ENCODE measurements around the gene SNRNP27.
"Not testable (repeated sequence)": the region's sequence is repeated elsewhere in the genome, so short reads cannot be mapped to it uniquely, and the experiment has no call there.

SNRNP27 gene

DNA sequence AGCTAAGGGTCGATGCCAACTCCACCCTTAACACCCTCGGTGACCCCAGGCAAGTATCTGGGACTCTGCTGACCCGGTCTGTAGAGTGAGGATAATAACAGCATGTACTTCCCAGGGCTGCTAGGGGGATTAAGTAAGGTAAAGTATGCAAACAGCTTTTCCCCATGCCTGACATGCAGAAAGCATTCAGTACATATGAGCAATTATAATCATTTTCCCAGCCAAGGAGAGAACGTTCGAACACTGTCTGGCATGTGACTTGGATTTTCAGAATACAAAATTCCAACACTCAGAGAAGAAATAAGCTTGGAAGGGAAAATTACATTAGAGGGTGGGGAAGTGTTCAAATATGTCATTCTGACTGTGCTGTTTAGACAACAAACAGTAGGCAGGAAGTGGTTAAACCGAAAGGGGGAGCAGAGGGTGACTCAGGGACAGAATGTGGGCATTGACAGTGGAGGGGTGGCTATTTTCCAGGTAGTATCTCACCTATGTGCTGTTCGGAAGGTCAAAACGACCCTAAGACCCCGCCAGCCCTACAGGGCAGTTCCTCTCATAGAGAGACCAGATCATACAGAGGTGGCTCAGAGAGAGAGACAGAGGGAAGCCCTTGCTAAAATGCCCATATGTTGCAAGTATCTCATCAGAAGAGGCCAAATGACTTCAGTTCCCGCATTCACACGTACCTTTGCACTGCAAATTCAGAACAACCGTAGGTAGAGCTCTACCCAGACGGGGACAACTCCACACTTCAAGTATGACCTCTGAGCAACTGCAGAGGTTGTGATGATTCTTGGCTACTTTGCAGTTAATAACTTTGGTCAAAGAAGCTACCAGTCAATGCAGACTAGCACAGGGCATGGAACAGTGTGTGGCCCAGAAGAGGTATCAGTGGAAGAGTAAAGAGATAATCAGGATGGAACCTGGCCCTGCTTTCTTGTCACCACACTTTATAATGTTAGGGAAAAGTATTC lies 52.9 kb downstream of the SNRNP27 start:
- H3K4me1 Mint-ChIP-seq, result peaks cover 46% of the 10 kb centered on the region
- peaks cover 33% of the 10 kb centered on the region for H3K36me3 Mint-ChIP-seq
- peak overlapping the region; percentile 92 for H3K27ac Mint-ChIP-seq
- H3K27me3 Mint-ChIP-seq, result no peaks in the 10 kb centered on the region
- no peaks in the 10 kb centered on the region for H3K9me3 Mint-ChIP-seq
- CTCF ChIA-PET, result interaction anchor here (0.6 to 1.6 kb wide), 3 partner anchors 32 to 122 kb away, joined by 3 to 7 read pairs (median 4); partner anchors contain the start of gene MXD1
- H3K4me3 Mint-ChIP-seq, result peak overlapping the region; percentile 8
- DNase-seq, result peak; percentile 77

DNA sequence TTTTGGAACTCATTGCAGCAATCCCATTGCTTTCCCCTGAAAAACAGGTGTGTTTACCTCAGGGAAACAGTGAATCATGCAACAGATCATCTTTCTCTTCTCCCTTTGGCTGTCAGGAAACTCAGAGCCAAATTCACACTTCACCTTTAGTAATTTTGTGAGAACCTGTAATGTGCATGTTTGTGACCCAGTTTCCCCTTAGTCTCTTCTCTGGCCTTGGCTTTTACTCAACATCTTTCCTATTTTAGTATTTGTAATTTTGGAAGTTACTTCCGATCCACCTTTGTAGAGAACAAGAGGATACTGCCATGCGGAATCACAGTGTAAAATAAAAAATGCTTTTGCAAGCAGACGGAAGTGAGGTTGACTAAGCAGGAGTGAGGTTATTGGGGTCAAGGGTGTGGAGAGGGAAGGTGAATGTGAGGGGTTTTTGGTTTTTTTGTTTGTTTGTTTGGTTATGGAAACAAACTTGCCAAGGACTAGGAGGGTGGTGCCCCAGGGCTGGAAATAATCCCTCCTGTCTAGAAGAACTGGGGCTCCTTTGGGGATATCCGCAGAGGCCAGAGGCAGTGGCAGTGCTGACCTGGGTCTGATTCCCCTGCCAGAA lies 53.7 kb downstream of the SNRNP27 start:
- CTCF ChIA-PET, result interaction anchor here (1.5 kb wide), 1 partner anchor 121 kb away, joined by 7 read pairs; no protein-coding TSS in a partner anchor
- Mint-ChIP-seq H3K9me3 (no peaks in the 10 kb centered on the region), H3K4me1 (peaks cover 46% of the 10 kb centered on the region), H3K27ac (peak overlapping the region; percentile 92), H3K36me3 (peaks cover 25% of the 10 kb centered on the region), H3K4me3 (no peak overlapping the region), H3K27me3 (peaks cover 4% of the 10 kb centered on the region)
- no peak for DNase-seq

DNA sequence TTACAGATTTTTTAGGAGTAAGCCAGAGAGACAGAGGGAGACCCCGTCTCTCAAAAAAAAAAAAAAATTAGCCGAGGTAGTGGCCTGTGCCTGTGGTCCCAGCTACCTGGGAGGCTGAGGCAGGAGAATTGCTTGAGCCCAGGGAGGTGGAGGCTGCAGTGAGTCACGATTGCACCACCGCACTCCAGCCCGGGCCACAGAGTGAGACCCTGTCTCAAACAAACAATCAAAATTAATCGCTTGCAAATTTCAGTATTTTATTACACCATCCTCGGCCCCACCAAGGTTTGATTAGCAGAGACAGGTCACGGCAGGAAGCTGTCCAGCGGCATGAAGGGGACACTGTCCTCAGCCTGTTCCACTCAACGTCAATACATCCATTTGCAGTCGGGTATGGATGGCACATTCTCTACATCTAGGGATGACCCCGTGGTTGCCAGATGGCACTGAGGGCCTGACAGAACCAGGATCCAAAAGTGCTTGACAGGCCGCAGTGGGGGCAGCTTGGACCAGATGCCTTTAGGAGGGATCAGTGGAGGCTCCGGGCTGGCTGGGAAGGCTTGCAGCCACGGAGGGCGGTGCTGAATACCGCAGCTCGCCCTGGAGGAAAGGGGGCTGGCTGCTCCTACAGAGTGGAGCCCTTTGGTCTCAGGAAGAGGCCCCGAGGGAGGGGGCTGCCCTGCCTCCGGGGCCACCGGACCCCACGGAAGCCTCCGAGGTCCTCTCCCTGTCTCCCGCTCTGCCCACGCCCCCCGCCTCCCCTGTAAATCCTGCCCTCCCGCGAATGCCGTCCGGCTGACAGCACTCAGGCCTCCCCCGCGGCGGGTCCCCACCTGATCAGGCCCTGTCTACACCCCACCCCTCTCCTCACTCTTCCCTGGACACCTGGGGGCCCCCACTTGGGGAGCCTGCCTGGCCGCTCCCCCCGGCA lies 54.5 kb downstream of the SNRNP27 start:
- no peak for DNase-seq
- H3K36me3 Mint-ChIP-seq, result peaks cover 19% of the 10 kb centered on the region
- peaks cover 43% of the 10 kb centered on the region for H3K4me1 Mint-ChIP-seq
- H3K4me3 Mint-ChIP-seq, result no peak overlapping the region
- CTCF ChIA-PET, result interaction anchor here (1.5 kb wide), 1 partner anchor 120 kb away, joined by 7 read pairs; no protein-coding TSS in a partner anchor
- H3K27ac Mint-ChIP-seq, result no peak overlapping the region
- no peaks in the 10 kb centered on the region for H3K9me3 Mint-ChIP-seq
- H3K27me3 Mint-ChIP-seq, result peaks cover 10% of the 10 kb centered on the region

DNA sequence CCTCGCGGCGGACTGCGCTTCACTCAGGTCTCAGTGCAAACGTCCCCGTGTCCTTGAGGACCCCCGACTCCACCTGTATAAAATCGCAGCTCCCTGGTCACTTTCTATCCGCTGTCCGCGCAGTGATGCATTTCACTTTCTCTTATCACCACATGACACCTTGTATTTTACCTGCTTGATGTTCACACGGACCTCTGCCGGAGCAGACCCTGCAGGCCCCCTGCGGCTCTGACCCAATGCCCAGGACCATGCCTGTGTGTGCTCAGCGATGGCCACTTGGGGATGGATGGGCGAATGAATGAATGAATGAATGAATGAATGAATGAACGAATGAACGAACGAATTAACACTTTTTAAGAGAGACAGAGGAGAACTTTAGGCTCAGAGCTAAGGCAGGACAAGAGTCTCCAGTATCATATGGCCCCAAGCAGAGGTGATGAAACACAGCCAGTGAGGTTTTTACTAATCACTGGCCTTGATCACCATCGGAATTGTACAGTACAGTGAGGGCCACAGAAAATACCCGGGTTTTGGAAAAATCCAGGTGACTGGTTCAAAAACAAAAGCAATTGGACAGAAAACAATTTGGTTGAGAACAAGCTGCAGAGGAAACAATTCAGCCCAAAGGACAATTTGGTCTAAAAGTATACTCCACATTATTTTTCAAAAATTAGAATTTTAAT lies 55.3 kb downstream of the SNRNP27 start:
- Mint-ChIP-seq H3K9me3 (no peaks in the 10 kb centered on the region), H3K4me1 (peaks cover 40% of the 10 kb centered on the region)
- CTCF ChIA-PET, result no interaction called here

DNA sequence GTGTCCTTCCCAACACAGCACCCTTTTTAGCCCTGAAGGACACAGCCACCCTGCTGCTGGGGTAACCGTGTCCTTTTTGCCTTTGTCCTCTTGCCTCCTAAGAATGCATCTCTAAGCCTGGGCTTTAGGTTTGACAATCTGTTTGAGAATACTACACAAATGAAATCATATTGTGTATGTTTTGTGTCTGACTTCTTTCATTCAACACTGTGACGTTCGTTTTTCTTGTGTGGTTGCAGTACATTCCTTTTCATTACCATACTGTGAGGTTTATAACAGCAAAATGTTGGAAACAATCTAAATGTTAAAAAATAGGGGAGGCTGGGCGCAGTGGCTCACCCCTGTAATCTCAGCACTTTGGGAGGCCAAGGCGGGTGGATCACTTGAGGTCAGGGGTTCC lies 56.5 kb downstream of the SNRNP27 start:
- H3K4me1 Mint-ChIP-seq, result peaks cover 29% of the 10 kb centered on the region
- no peak overlapping the region for H3K27ac Mint-ChIP-seq
- no peak for DNase-seq
- peaks cover 6% of the 10 kb centered on the region for H3K36me3 Mint-ChIP-seq
- peaks cover 24% of the 10 kb centered on the region for H3K27me3 Mint-ChIP-seq
- no peaks in the 10 kb centered on the region for H3K9me3 Mint-ChIP-seq
- H3K4me3 Mint-ChIP-seq, result no peak overlapping the region
- CTCF ChIA-PET, result no interaction called here

More for the DNA sequence above, 55.3 kb downstream of the SNRNP27 start:
- Mint-ChIP-seq H3K27ac (peak overlapping the region; percentile 2), H3K36me3 (peaks cover 12% of the 10 kb centered on the region), H3K27me3 (peaks cover 13% of the 10 kb centered on the region), H3K4me3 (no peak overlapping the region)
- no peak for DNase-seq

DNA sequence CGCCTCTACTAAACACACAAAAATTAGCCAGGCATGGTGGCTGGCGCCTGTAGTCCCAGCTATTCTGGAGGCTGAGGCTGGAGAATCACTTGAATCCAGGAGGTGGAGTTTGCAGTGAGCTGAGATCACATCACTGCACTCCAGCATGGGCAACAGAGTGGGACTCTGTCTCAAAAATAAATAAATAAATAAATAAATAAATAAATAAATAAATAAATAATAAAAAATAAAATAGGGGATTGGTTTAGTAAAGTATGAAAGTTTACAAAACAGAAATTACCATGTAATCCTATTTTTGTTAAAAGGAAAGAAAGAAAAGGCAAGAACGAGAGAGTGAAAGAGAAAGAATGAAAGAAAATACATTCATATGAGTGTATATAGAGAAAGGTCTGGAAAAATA lies 56.9 kb downstream of the SNRNP27 start:
- H3K27ac Mint-ChIP-seq, H3K36me3 Mint-ChIP-seq, CTCF ChIA-PET, H3K4me3 Mint-ChIP-seq, DNase-seq, H3K9me3 Mint-ChIP-seq: not testable (repeated sequence)
- Mint-ChIP-seq H3K27me3 (peaks cover 29% of the 10 kb centered on the region), H3K4me1 (peaks cover 25% of the 10 kb centered on the region)

DNA sequence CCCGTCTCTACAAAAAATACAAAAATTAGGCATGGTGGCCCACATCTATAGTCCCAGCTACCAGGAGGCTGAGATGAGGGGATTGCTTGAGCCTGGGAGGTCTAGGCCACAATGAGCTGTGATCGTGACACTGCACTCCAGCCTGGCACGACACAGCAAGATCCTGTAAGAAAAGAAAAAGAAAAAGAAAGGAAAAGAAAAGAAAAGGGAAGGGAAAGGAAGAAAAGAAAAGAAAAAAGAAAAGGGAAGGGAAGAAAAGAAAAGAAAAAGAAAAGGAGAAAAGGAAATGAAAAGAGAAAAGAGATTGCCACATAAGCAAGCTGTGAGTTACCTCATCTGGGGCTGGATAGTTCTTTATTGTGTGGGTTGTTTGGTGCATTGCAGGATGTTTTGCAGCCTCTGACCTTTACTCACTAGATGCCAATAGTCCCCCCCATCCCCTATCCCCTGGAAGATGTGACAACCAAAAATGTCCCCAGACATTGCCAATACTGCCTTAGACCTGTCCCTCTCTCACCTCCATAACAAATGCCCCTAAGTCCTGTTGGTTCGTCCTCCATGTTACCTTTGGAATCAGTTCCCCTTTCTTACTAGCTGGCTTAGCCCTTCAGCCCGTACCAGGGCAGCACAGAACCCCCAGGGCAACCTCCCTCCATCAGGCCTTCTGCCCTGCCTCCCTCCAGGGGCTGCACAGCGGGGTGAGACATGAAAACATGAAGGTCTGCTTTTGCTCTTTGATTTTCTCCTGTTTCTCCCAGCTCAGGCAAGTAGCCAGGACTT lies 58.8 kb downstream of the SNRNP27 start:
- CTCF ChIA-PET, result no interaction called here
- Mint-ChIP-seq H3K27me3 (peaks cover 47% of the 10 kb centered on the region), H3K27ac (no peak overlapping the region), H3K4me3 (no peak overlapping the region), H3K9me3 (no peaks in the 10 kb centered on the region), H3K4me1 (peaks cover 6% of the 10 kb centered on the region), H3K36me3 (peaks cover under 1% of the 10 kb centered on the region)
- no peak for DNase-seq

DNA sequence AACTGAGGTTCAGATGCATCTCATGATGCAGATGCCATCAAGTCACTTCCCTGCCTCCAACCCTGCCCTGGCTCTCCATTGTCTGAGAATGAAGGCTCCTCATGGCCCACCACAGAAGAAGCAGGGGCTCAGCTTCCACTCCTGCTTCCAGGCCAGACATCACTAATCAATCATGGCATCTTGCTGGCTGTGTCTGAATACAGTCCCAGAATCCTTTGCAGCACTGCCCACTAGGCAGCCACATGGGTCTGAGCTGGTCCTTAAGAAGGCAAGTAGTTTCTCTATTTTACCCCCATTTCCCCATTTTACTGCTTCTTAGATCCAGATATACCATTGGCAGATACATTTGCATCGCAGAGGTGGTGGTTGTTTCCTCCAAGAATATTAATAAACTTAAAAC lies 60.3 kb downstream of the SNRNP27 start:
- H3K27ac Mint-ChIP-seq, result no peak overlapping the region
- peaks cover 63% of the 10 kb centered on the region for H3K27me3 Mint-ChIP-seq
- CTCF ChIA-PET, result interaction anchor here (0.8 kb wide), 1 partner anchor 9 kb away, joined by 3 read pairs; no protein-coding TSS in a partner anchor
- H3K4me3 Mint-ChIP-seq, result no peak overlapping the region
- no peak for DNase-seq
- no peaks in the 10 kb centered on the region for H3K36me3 Mint-ChIP-seq
- H3K9me3 Mint-ChIP-seq, result no peaks in the 10 kb centered on the region
- peaks cover 5% of the 10 kb centered on the region for H3K4me1 Mint-ChIP-seq

Data from activated naive CD4-positive, alpha-beta T cell treated with anti-CD3 and anti-CD28 coated beads, Interleukin-2, amount 10 ng/mL, durations not matched to agents 7 days and 5 days (primary cell).